Astrocyte (in vitro differentiated cells and primary cell): Measurements from ENCODE around the gene PTPN22. TPM values are rescaled to one million over a fixed set of nuclear protein-coding genes. Genes with fewer than 3 reads are reported as not detected.

ENCODE experiments used
- DNase-seq: peaks from one replicate; pipeline ENCODE4 v3.0.0-alpha.2; 2010; ENCODE audit warnings: low read depth
- FAIRE-seq: peaks from 2 replicates; lab custom pipeline; 2011; peaks lifted over from hg19 to GRCh38; lab: Jason Lieb, UNC
- H2AFZ ChIP-seq: 2 replicates; pipeline ENCODE4 v1.6.0; 2012; ENCODE audit warnings: low read depth, low read length, inconsistent platforms
- H3K27ac ChIP-seq: 2 replicates; pipeline ENCODE4 v1.5.1; 2011; ENCODE audit warnings: low read depth, low read length, inconsistent platforms
- H3K27me3 ChIP-seq: 2 replicates; pipeline ENCODE4 v1.6.0; 2011; ENCODE audit warnings: low read length, inconsistent platforms; ENCODE audit not compliant: insufficient read depth
- H3K36me3 ChIP-seq: 2 replicates; pipeline ENCODE4 v1.5.1; 2011; ENCODE audit warnings: low read length, inconsistent platforms; ENCODE audit not compliant: insufficient read depth
- H3K4me1 ChIP-seq: 2 replicates; pipeline ENCODE4 v1.5.1; 2011; ENCODE audit warnings: low read length, inconsistent platforms; ENCODE audit not compliant: insufficient read depth
- H3K4me2 ChIP-seq: 2 replicates; pipeline ENCODE4 v1.6.0; 2012; ENCODE audit warnings: low read length, inconsistent platforms
- H3K4me3 ChIP-seq: 2 replicates; pipeline ENCODE4 v1.5.1; 2011; ENCODE audit warnings: low read depth, mild to moderate bottlenecking, low read length, inconsistent platforms; ENCODE audit not compliant: insufficient read depth
- H3K79me2 ChIP-seq: 2 replicates; pipeline ENCODE4 v1.6.0; 2012; ENCODE audit warnings: mild to moderate bottlenecking, low read length, inconsistent platforms; ENCODE audit not compliant: insufficient read depth
- H3K9ac ChIP-seq: 2 replicates; pipeline ENCODE4 v1.6.0; 2012; ENCODE audit warnings: mild to moderate bottlenecking, low read length, inconsistent platforms
- H3K9me3 ChIP-seq: 2 replicates; pipeline ENCODE4 v1.5.1; 2012; ENCODE audit warnings: low read depth, mild to moderate bottlenecking, low read length, inconsistent platforms; ENCODE audit not compliant: insufficient read depth
- H4K20me1 ChIP-seq: 2 replicates; pipeline ENCODE4 v1.6.0; 2012; ENCODE audit warnings: low read length, inconsistent platforms; ENCODE audit not compliant: insufficient read depth
- H3K27ac Mint-ChIP-seq: one replicate; pipeline ENCODE4 v1.8.0; 2021; ENCODE audit warnings: mild to moderate bottlenecking, mixed read lengths; ENCODE audit not compliant: unreplicated experiment
- H3K27me3 Mint-ChIP-seq: one replicate; pipeline ENCODE4 v1.8.0; 2021; ENCODE audit warnings: low read depth, mixed read lengths; ENCODE audit not compliant: unreplicated experiment
- H3K36me3 Mint-ChIP-seq: one replicate; pipeline ENCODE4 v1.8.0; 2021; ENCODE audit warnings: low read depth, mixed read lengths; ENCODE audit not compliant: unreplicated experiment
- H3K4me1 Mint-ChIP-seq: one replicate; pipeline ENCODE4 v1.8.0; 2021; ENCODE audit warnings: low read depth, mixed read lengths; ENCODE audit not compliant: unreplicated experiment
- H3K4me3 Mint-ChIP-seq: one replicate; pipeline ENCODE4 v1.8.0; 2021; ENCODE audit warnings: mild to moderate bottlenecking, moderate library complexity, mixed read lengths; ENCODE audit not compliant: unreplicated experiment
- H3K9me3 Mint-ChIP-seq: one replicate; pipeline ENCODE4 v1.8.0; 2021; ENCODE audit warnings: mild to moderate bottlenecking, mixed read lengths; ENCODE audit not compliant: unreplicated experiment
- EZH2 ChIP-seq: IDR thresholded peaks from 2 replicates; pipeline ENCODE4 v1.6.1; 2012; ENCODE audit warnings: mild to moderate bottlenecking, low read length, inconsistent platforms; ENCODE audit not compliant: insufficient read depth
- total RNA-seq: library from RNA; stranded (reverse); gene quantifications from 2 replicates; pipeline ENCODE4 v1.2.1, GENCODE V29; 2021
- TF ChIP-seq, protein P1 (sequence below): IDR thresholded peaks from 2 replicates; pipeline ENCODE4 v1.5.1; 2011; ENCODE audit warnings: low read depth, mild to moderate bottlenecking, inconsistent platforms, low read length, moderate library complexity; ENCODE audit not compliant: insufficient read depth

Gene PTPN22
- total RNA-seq, 1 donor from 2014 or later: 1.3 TPM

DNA sequence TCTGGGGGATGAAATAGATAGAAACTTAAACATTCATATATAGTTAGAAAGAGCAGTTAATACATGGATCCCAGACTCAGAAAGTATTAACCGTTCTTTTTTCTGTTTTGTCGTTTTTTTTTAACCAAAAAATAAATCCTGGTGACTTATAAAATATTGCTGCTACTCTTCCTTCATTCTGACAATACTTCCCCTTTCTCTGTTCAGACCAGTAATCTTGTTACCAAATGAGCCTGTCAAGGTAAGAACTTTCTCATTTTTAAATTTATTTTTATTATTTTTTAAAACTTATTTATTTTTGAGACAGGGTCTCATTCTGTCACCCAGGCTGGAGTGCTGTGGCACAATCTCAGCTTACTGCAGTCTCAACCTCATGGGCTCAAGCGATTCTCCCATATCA is 13.7 kb downstream of the PTPN22 start:
- no peak overlapping the region for H3K4me2 ChIP-seq
- no peak overlapping the region for H3K4me3 ChIP-seq
- no peak overlapping the region for H2AFZ ChIP-seq
- no peaks in the 10 kb centered on the region for H3K36me3 ChIP-seq
- no peaks in the 10 kb centered on the region for H3K9me3 Mint-ChIP-seq
- H3K27me3 ChIP-seq: no peaks in the 10 kb centered on the region
- H3K4me1 ChIP-seq: peaks cover 16% of the 10 kb centered on the region
- TF ChIP-seq, protein P1, sequence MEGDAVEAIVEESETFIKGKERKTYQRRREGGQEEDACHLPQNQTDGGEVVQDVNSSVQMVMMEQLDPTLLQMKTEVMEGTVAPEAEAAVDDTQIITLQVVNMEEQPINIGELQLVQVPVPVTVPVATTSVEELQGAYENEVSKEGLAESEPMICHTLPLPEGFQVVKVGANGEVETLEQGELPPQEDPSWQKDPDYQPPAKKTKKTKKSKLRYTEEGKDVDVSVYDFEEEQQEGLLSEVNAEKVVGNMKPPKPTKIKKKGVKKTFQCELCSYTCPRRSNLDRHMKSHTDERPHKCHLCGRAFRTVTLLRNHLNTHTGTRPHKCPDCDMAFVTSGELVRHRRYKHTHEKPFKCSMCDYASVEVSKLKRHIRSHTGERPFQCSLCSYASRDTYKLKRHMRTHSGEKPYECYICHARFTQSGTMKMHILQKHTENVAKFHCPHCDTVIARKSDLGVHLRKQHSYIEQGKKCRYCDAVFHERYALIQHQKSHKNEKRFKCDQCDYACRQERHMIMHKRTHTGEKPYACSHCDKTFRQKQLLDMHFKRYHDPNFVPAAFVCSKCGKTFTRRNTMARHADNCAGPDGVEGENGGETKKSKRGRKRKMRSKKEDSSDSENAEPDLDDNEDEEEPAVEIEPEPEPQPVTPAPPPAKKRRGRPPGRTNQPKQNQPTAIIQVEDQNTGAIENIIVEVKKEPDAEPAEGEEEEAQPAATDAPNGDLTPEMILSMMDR: no peak
- no peak for TF ChIP-seq EZH2
- no peak overlapping the region for H3K27ac Mint-ChIP-seq
- H3K4me1 Mint-ChIP-seq: peaks cover 24% of the 10 kb centered on the region
- no peaks in the 10 kb centered on the region for H3K79me2 ChIP-seq
- no peak overlapping the region for H3K27ac ChIP-seq
- no peak overlapping the region for H3K4me3 Mint-ChIP-seq
- no peak overlapping the region for H3K9ac ChIP-seq
- FAIRE-seq: no peak
- peaks cover 2% of the 10 kb centered on the region for H3K36me3 Mint-ChIP-seq
- DNase-seq: no peak
- no peaks in the 10 kb centered on the region for H3K9me3 ChIP-seq
- H4K20me1 ChIP-seq: no peaks in the 10 kb centered on the region
- no peaks in the 10 kb centered on the region for H3K27me3 Mint-ChIP-seq

DNA sequence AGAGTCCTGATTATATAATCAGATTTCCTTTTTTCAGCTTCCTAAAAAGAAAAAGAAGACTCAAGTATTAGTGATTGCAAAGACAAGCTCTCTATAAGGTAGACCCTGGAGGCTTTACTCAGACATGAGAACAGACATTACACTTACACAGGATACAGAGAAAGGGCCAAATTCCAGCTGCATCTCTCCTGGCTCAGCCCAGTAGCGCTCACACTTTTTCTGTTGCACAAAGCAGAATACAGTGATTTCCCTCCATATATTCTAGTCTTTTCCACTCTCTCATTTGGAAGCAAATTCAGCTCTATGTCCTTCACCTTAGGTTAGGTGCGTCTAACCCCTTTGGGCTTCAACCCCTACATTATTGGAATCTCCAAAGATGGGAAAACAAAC is 15.1 kb downstream of the PTPN22 start:
- H3K9me3 ChIP-seq: no peaks in the 10 kb centered on the region
- Mint-ChIP-seq H3K36me3 (peaks cover 2% of the 10 kb centered on the region), H3K27me3 (no peaks in the 10 kb centered on the region), H3K27ac (no peak overlapping the region), H3K4me3 (no peak overlapping the region), H3K4me1 (peaks cover 24% of the 10 kb centered on the region), H3K9me3 (no peaks in the 10 kb centered on the region)
- no peaks in the 10 kb centered on the region for H4K20me1 ChIP-seq
- FAIRE-seq (no peak), DNase-seq (no peak)
- H2AFZ ChIP-seq: no peak overlapping the region
- no peaks in the 10 kb centered on the region for H3K36me3 ChIP-seq
- H3K4me1 ChIP-seq: peaks cover 16% of the 10 kb centered on the region
- no peak overlapping the region for H3K27ac ChIP-seq
- no peak overlapping the region for H3K9ac ChIP-seq
- H3K27me3 ChIP-seq: no peaks in the 10 kb centered on the region
- no peak for TF ChIP-seq EZH2
- no peak overlapping the region for H3K4me2 ChIP-seq
- no peak overlapping the region for H3K4me3 ChIP-seq
- no peaks in the 10 kb centered on the region for H3K79me2 ChIP-seq

DNA sequence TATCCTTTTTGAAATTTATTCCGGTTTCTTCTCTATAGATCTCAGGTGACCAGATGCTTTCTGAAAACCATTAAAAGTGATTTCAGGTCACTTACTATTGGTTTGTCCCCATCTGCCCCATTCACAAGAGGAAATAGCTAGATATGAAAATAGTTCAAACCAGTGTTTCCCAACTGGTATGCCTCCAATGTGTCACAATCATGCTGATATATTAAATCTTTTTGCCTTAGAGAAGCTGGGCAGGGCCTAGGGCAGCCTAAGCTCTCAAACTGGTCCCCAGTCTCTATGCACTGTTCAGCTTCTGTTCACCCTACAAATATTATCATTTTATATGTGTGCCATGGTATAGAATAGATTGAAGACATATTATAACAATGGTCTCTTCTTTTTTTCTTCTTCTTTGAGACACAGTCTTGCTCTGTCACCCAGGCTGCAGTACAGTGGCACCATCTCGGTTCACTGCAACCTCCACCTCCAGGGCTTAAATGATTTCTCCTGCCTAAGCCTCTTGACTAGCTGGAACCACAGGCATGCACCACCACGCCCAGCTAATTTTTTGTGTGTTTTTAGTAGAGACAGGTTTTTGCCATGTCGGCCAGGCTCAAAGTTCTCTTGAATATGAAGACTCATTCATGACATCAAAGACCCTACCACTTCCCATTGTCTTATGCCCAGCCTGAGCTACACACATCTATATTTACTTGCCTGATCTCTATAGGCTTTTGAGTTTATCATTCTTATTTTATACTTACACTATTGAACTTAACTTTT is 15.7 kb downstream of the PTPN22 start:
- Histone ChIP-seq H3K4me3 (no peak overlapping the region), H4K20me1 (no peaks in the 10 kb centered on the region), H3K9me3 (no peaks in the 10 kb centered on the region), H3K79me2 (no peaks in the 10 kb centered on the region), H3K27me3 (no peaks in the 10 kb centered on the region), H3K9ac (no peak overlapping the region), H3K4me1 (peaks cover 10% of the 10 kb centered on the region), H3K4me2 (no peak overlapping the region), H2AFZ (no peak overlapping the region), H3K27ac (no peak overlapping the region), H3K36me3 (no peaks in the 10 kb centered on the region)
- no peak for FAIRE-seq
- H3K27ac Mint-ChIP-seq: no peak overlapping the region
- H3K36me3 Mint-ChIP-seq: peaks cover 2% of the 10 kb centered on the region
- no peak overlapping the region for H3K4me3 Mint-ChIP-seq
- no peak for DNase-seq
- H3K4me1 Mint-ChIP-seq: peaks cover 20% of the 10 kb centered on the region
- no peaks in the 10 kb centered on the region for H3K27me3 Mint-ChIP-seq
- TF ChIP-seq EZH2: no peak
- TF ChIP-seq, protein P1: no peak
- H3K9me3 Mint-ChIP-seq: no peaks in the 10 kb centered on the region
